Measurements from ENCODE around the gene WDR48. TPM values are rescaled to one million over a fixed set of nuclear protein-coding genes. Genes with fewer than 3 reads are reported as not detected.

The WDR48 gene
- total and polyA plus RNA-seq, 9 of the 15 experiments (the other 6 are each of a cell fraction or from before 2014, with no cell fraction given), result 26.6 to 70.6 (median 48.0) TPM

GRCh38 chr3:39051649-39052561 lies at the start of gene WDR48, which contains the start of gene SCN11A (continued):
- peak; percentile 97 for TF ChIP-seq POLR2G (IDR thresholded peaks at IDR 0.05; ENCODE audit: low read depth, low read length)
- TF ChIP-seq ID3 (CRISPR knock-in tag; IDR thresholded peaks at IDR 0.05), result no peak
- peak; percentile 58; the same call in 1 of the 2 replicates for TF ChIP-seq ID3 (tag; IDR thresholded peaks at IDR 0.05)
- TF ChIP-seq PCBP2 (IDR thresholded peaks at IDR 0.05; ENCODE audit: low read depth, low read length, poor library complexity, severe bottlenecking), result no peak
- peak; percentile 78; the same call in 1 of the 2 replicates for TF ChIP-seq ZBED1 (IDR thresholded peaks at IDR 0.05)
- no peak for TF ChIP-seq CEBPZ (IDR thresholded peaks at IDR 0.05; ENCODE audit: borderline replicate concordance, low read depth, low read length)
- 0 out of 2 replicates have a peak, but pooled peaks have one; percentile 12 for TF ChIP-seq E2F1 (CRISPR knock-in tag; IDR thresholded peaks at IDR 0.05)
- TF ChIP-seq KAT8 (IDR thresholded peaks at IDR 0.05; ENCODE audit: low read depth), result peak; percentile 53; the same call in 1 of the 2 replicates
- peak; percentile 99 for TF ChIP-seq CREM (IDR thresholded peaks at IDR 0.05; ENCODE audit: low read depth)
- no peak for TF ChIP-seq ZNF75A (CRISPR knock-in tag; IDR thresholded peaks at IDR 0.05)
- TF ChIP-seq NR2C2 (CRISPR knock-in tag; IDR thresholded peaks at IDR 0.05), result 0 out of 2 replicates have a peak, but pooled peaks have one; percentile 67
- TF ChIP-seq NR2C2 (tag; IDR thresholded peaks at IDR 0.05), result peak; percentile 97
- peak; percentile 84 for TF ChIP-seq ZFX (CRISPR knock-in tag; IDR thresholded peaks at IDR 0.05)
- no peak for TF ChIP-seq BCLAF1 (IDR thresholded peaks at IDR 0.05; ENCODE audit: borderline replicate concordance in 1 of 2, control insufficient read depth in 1 of 2, low read depth in 2 of 2, low read length in 1 of 2)
- TF ChIP-seq ZNF740 (CRISPR knock-in tag; IDR thresholded peaks at IDR 0.05), result peak; percentile 77
- TF ChIP-seq ZNF740 (tag; IDR thresholded peaks at IDR 0.05), result no peak
- no peak for TF ChIP-seq ZNF212 (CRISPR knock-in tag; IDR thresholded peaks at IDR 0.05)
